GM12878 (cell line): ENCODE measurements around the gene CSF3R. TPM values are rescaled to one million over a fixed set of nuclear protein-coding genes. Genes with fewer than 3 reads are reported as not detected.

ENCODE experiments used
- ATAC-seq: fragments of 200-7000 bp; cut with Tn5 transposase; 3 replicates; pipeline ENCODE4 v1.9.1; 2020; ENCODE audit warnings: mild to moderate bottlenecking, moderate library complexity
- BruUV-seq: library from RNA; stranded (reverse); fragments of 400-500 nt; replicated peaks from 2 replicates; lab custom pipeline; 2021; lab: Mats Ljungman, UMichigan
- CTCF ChIA-PET: fragments of 300-600 bp; sonication (Branson Sonifier 250); formaldehyde crosslinking; extraction: SDS; loops from one replicate; lab custom pipeline; 2021; ENCODE audit warnings: inconsistent platforms; lab: Yijun Ruan, JAX
- POLR2A ChIA-PET: fragments of 350-600 bp; formaldehyde crosslinking; extraction: SDS; loops from one replicate; lab custom pipeline; 2021; ENCODE audit warnings: inconsistent platforms; lab: Charles Lee
- RAD21 ChIA-PET: fragments of 300-600 bp; sonication (Branson Sonifier 250); formaldehyde crosslinking; loops from one replicate; lab custom pipeline; 2023; ENCODE audit warnings: antibody characterized with exemption; ENCODE audit not compliant: unreplicated experiment; lab: Charles Lee
- SMC1A ChIA-PET: fragments of 300-600 bp; sonication (Branson Sonifier 250); formaldehyde crosslinking; loops from one replicate; lab custom pipeline; 2023; ENCODE audit not compliant: unreplicated experiment, uncharacterized antibody; lab: Charles Lee
- DNase-seq: peaks from one replicate; pipeline ENCODE4 v3.0.0-alpha.2; 2011; ENCODE audit warnings: low read depth, low spot score
- FAIRE-seq: peaks from 3 replicates; lab custom pipeline; 2011; peaks lifted over from hg19 to GRCh38; lab: Jason Lieb, UNC
- H2AFZ ChIP-seq: 2 replicates; pipeline ENCODE4 v1.6.0; 2011; ENCODE audit warnings: low read depth, low read length, control low read depth; ENCODE audit not compliant: control insufficient read depth
- H3K27ac ChIP-seq: 2 replicates; pipeline ENCODE4 v1.5.1; 2011; ENCODE audit warnings: control low read depth; ENCODE audit not compliant: control insufficient read depth, insufficient read depth
- H3K27me3 ChIP-seq, 2 experiments: replicated peaks in 1 of 2; 2 replicates each; pipeline versions ENCODE4 v1.6.0 to v1.6.1; 2011; ENCODE audit warnings: low read length in 1 of 2; ENCODE audit not compliant: control insufficient read depth in 2 of 2, insufficient read depth in 2 of 2
- H3K36me3 ChIP-seq, 2 experiments: 2 replicates each; pipeline ENCODE4 v1.5.1; 2011; ENCODE audit warnings: low read length in 1 of 2; ENCODE audit not compliant: control insufficient read depth in 2 of 2, insufficient read depth in 2 of 2
- H3K4me1 ChIP-seq: 2 replicates; pipeline ENCODE4 v1.6.1; 2011; ENCODE audit warnings: mild to moderate bottlenecking, low read length, moderate library complexity, mixed read lengths; ENCODE audit not compliant: control insufficient read depth, insufficient read depth
- H3K4me2 ChIP-seq: 2 replicates; pipeline ENCODE4 v1.6.0; 2011; ENCODE audit warnings: control low read depth; ENCODE audit not compliant: control insufficient read depth, insufficient read depth
- H3K4me3 ChIP-seq: fragments of 200-600 bp; sonication (generic); 2 replicates; pipeline ENCODE4 v1.5.1; 2016
- H3K79me2 ChIP-seq: 2 replicates; pipeline ENCODE4 v1.6.0; 2011; ENCODE audit warnings: low read length; ENCODE audit not compliant: control insufficient read depth, insufficient read depth
- H3K9ac ChIP-seq: 2 replicates; pipeline ENCODE4 v1.8.0; 2011; ENCODE audit warnings: low read length, control low read depth, mixed read lengths; ENCODE audit not compliant: control insufficient read depth, insufficient read depth
- H3K9me3 ChIP-seq: replicated peaks from 3 replicates; pipeline ENCODE4 v1.5.1; 2011; ENCODE audit warnings: mild to moderate bottlenecking, low read length; ENCODE audit not compliant: control insufficient read depth, insufficient read depth
- H4K20me1 ChIP-seq: 2 replicates; pipeline ENCODE4 v1.6.0; 2011; ENCODE audit not compliant: control insufficient read depth, insufficient read depth
- ATF2 ChIP-seq: IDR thresholded peaks from 2 replicates; pipeline ENCODE4 v1.6.1; 2012; ENCODE audit warnings: low read length, inconsistent platforms
- CEBPZ ChIP-seq: fragments of 150-350 bp; IDR thresholded peaks from 2 replicates; pipeline ENCODE4 v1.6.1; 2016; ENCODE audit warnings: low read depth, low read length
- CHD4 ChIP-seq: fragments of 200-600 bp; sonication (generic); IDR thresholded peaks from 2 replicates; pipeline ENCODE4 v1.6.1; 2016; ENCODE audit warnings: mild to moderate bottlenecking
- CREB1 ChIP-seq: IDR thresholded peaks from 2 replicates; pipeline ENCODE4 v1.6.1; 2012; ENCODE audit warnings: low read depth, mild to moderate bottlenecking, inconsistent platforms
- E2F8 ChIP-seq: fragments of 450-650 bp; IDR thresholded peaks from 2 replicates; pipeline ENCODE4 v1.6.1; 2018; ENCODE audit warnings: mild to moderate bottlenecking, low read depth, moderate library complexity; ENCODE audit not compliant: partially characterized antibody
- JUNB ChIP-seq: IDR thresholded peaks from 2 replicates; pipeline ENCODE4 v1.6.1; 2016; ENCODE audit warnings: antibody characterized with exemption, mild to moderate bottlenecking
- LARP7 ChIP-seq: fragments of 450-650 bp; IDR thresholded peaks from 2 replicates; pipeline ENCODE4 v1.6.1; 2017; ENCODE audit warnings: mild to moderate bottlenecking
- MAX ChIP-seq: IDR thresholded peaks from 2 replicates; pipeline ENCODE4 v1.6.1; 2012; ENCODE audit warnings: low read depth, low read length, improper control_type of control experiment
- NKRF ChIP-seq: fragments of 450-650 bp; conservative IDR thresholded peaks from 2 replicates; pipeline ENCODE4 v1.6.1; 2017; ENCODE audit warnings: mild to moderate bottlenecking, moderate library complexity
- PBX3 ChIP-seq: IDR thresholded peaks from 2 replicates; pipeline ENCODE4 v1.6.1; 2011; ENCODE audit warnings: mild to moderate bottlenecking, low read depth, low read length, moderate library complexity; ENCODE audit not compliant: insufficient replicate concordance
- POLR2A ChIP-seq: IDR thresholded peaks from 2 replicates; pipeline ENCODE4 v1.6.1; 2011; ENCODE audit warnings: low read depth, mild to moderate bottlenecking, low read length
- POLR2AphosphoS5 ChIP-seq: IDR thresholded peaks from 2 replicates; pipeline ENCODE4 v1.6.1; 2011; ENCODE audit warnings: mild to moderate bottlenecking, low read length, inconsistent platforms
- TCF7 ChIP-seq: IDR thresholded peaks from 2 replicates; pipeline ENCODE4 v1.6.1; 2014; ENCODE audit warnings: antibody characterized with exemption, borderline replicate concordance
- WGBS: methylation state at CpG from one replicate; pipeline ENCODE4 v1.1.6; 2016; ENCODE audit warnings: low lambda C conversion rate; ENCODE audit not compliant: insufficient replicate concordance, insufficient coverage; ENCODE audit errors: missing lambda C conversion rate; 5-methylcytosine and 5-hydroxymethylcytosine counted together
- in situ Hi-C: fragments of 300-500 bp; cut with MboI; formaldehyde crosslinking; loops from 9 replicates; pipeline ENCODE4 v1.14.3; 2018; ENCODE audit warnings: mixed read lengths
- intact Hi-C: fragments of 100-400 bp; cut with micrococcal nuclease; formaldehyde crosslinking; loops from one replicate; pipeline ENCODE4 v1.14.2; 2022; ENCODE audit not compliant: unreplicated experiment
- polyA plus RNA-seq, 11 experiments: library from polyadenylated mRNA; depleted of rRNA in 4 of 11; unstranded in 6 of 11; stranded (reverse) in 5 of 11; fragments of >200 nt; fragmentation: Nextera tagmentation in 4 of 11; fragmentation: Illumina TruSeq in 1 of 11; extraction: Ambion mirVana in 4 of 11; extraction: Trizol in 1 of 11; gene quantifications; 1 replicate in 1 of 11; 2 replicates in 10 of 11; pipeline versions ENCODE4 v1.2.1 to v1.2.3, GENCODE V29; 2011 to 2016; ENCODE audit warnings: inconsistent platforms in 2 of 11, missing spikeins in 2 of 11, low read depth in 1 of 11
- total RNA-seq, 4 experiments: library from RNA; depleted of rRNA in 3 of 4; stranded (reverse); fragments of >200 nt in 3 of 4; fragmentation: Illumina TruSeq in 1 of 4; extraction: Trizol in 1 of 4; gene quantifications; 2 replicates each; pipeline versions ENCODE4 v1.2.1 to v1.2.3, GENCODE V29; 2013 to 2021

CSF3R gene
- total and polyA plus RNA-seq, 10 of the 15 experiments (the other 5 are each of a cell fraction or from before 2014, with no cell fraction given) = 0.13 TPM; not detected in 9

- Histone ChIP-seq H3K79me2 (peaks cover 17% of the 10 kb centered on the region), H3K9ac (no peak overlapping the region), H3K27me3 (no peaks in the 10 kb centered on the region), H4K20me1 (no peaks in the 10 kb centered on the region), H3K4me1 (no peaks in the 10 kb centered on the region), H2AFZ (no peak overlapping the region), H3K36me3 (0 out of 4 replicates have a peak, but pooled peaks cover 0 to under 1% of the 10 kb centered on the region in 2 experiments), H3K4me2 (no peak overlapping the region), H3K27ac (no peak overlapping the region), H3K9me3 (no peaks in the 10 kb centered on the region), H3K4me3 (no peak overlapping the region)
- ATAC-seq (no peak), DNase-seq (no peak), FAIRE-seq (no peak)
- CTCF ChIA-PET = no interaction called here
- in situ Hi-C loops = no loop called here
- BruUV-seq = no TSS peak
- intact Hi-C loops = no loop called here
- WGBS = 77% methylated on average over 12 of the region's 12 CpGs
- POLR2A ChIA-PET = interaction anchor here (2.0 kb wide), 1 partner anchor 17 kb away, joined by 9 read pairs; the partner anchor contains the start of gene OSCP1
- RAD21 ChIA-PET = no interaction called here
- SMC1A ChIA-PET = no interaction called here
- TF ChIP-seq NKRF (no peak), CEBPZ (no peak), CREB1 (no peak), TCF7 (no peak), MAX (no peak), JUNB (no peak), LARP7 (no peak), PBX3 (no peak), E2F8 (no peak), CHD4 (no peak), POLR2AphosphoS5 (no peak), ATF2 (no peak), POLR2A (no peak)
Measured at GRCh38 chr1:36466370-36467026, 16.2 kb downstream of the CSF3R start.
